ENCODE results near the gene ERFE. TPM values are rescaled to one million over a fixed set of nuclear protein-coding genes. Genes with fewer than 3 reads are reported as not detected.

The ERFE gene
- total and polyA plus RNA-seq, 9 of the 15 experiments (the other 6 are each of a cell fraction or from before 2014, with no cell fraction given), result 0.55 to 8.2 (median 3.7) TPM

DNA sequence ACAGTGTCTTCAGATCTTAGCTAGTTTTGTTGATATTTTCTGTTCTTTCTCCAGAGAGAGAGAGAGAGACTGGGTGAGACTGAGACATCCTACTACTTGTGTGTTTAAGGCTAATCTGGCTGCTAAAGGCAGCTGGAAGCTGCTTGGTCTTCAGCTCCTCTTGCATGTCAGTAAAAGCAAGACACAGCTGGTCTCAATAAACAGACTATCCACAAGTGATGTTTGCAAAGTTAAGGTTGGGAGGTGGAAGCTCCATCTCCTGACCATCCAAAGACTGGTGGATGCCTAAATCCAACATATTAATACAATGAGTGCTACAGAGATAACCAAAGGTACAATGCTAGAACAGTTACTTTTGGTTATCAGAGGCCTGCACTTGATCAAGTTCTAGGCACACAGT lies 17.8 kb downstream of the ERFE start:
- H3K9me1 ChIP-seq (ENCODE audit: control insufficient read depth, insufficient read depth, low read length), result no peaks in the 10 kb centered on the region
- intact Hi-C loops (cut with micrococcal nuclease), result no loop called here
- no peak overlapping the region for H3K27ac ChIP-seq (ENCODE audit: extremely low read depth, low read depth, low read length)
- no peak overlapping the region for H2AFZ ChIP-seq (ENCODE audit: low read depth, low read length)
- TF ChIP-seq, protein P1, sequence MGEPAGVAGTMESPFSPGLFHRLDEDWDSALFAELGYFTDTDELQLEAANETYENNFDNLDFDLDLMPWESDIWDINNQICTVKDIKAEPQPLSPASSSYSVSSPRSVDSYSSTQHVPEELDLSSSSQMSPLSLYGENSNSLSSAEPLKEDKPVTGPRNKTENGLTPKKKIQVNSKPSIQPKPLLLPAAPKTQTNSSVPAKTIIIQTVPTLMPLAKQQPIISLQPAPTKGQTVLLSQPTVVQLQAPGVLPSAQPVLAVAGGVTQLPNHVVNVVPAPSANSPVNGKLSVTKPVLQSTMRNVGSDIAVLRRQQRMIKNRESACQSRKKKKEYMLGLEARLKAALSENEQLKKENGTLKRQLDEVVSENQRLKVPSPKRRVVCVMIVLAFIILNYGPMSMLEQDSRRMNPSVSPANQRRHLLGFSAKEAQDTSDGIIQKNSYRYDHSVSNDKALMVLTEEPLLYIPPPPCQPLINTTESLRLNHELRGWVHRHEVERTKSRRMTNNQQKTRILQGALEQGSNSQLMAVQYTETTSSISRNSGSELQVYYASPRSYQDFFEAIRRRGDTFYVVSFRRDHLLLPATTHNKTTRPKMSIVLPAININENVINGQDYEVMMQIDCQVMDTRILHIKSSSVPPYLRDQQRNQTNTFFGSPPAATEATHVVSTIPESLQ (CRISPR knock-in tag; IDR thresholded peaks at IDR 0.05), result no peak
- no peak for TF ChIP-seq ZNF274 (IDR thresholded peaks at IDR 0.05; ENCODE audit: borderline replicate concordance, low read depth, low read length)
- no peak for TF ChIP-seq ZNF778 (CRISPR knock-in tag; IDR thresholded peaks at IDR 0.05)
- no peak for TF ChIP-seq GATAD2B (IDR thresholded peaks at IDR 0.05; ENCODE audit: borderline replicate concordance)
- no peak for TF ChIP-seq KDM2B (CRISPR knock-in tag; IDR thresholded peaks at IDR 0.05)
- TF ChIP-seq NR2C1 (IDR thresholded peaks at IDR 0.05), result no peak
- TF ChIP-seq NR2C1 (tag; IDR thresholded peaks at IDR 0.05), result no peak
- no peak for FAIRE-seq
- no peak overlapping the region for H3K4me2 ChIP-seq (ENCODE audit: insufficient read depth, low read length)
- H3K4me3 ChIP-seq, result no peak overlapping the region
- CTCF ChIA-PET (ENCODE audit: low intra/inter-chr PET ratio), result no interaction called here
- peaks cover 0 to 3% of the 10 kb centered on the region in 2 experiments; a peak in 1 of 5 replicates for H3K4me1 ChIP-seq (replicated peaks in 1 of 2; ENCODE audit: control insufficient read depth in 2 of 2, insufficient read depth in 2 of 2, low read length in 2 of 2)
- no peaks in the 10 kb centered on the region; the same call in 2 of the 3 replicates for H3K79me2 ChIP-seq (ENCODE audit: control insufficient read depth, insufficient read depth, low read length)
- no peaks in the 10 kb centered on the region for H3K27me3 ChIP-seq (ENCODE audit: control insufficient read depth in 2 of 2, insufficient read depth in 2 of 2, low read length in 2 of 2)
- H3K9ac ChIP-seq (ENCODE audit: insufficient read depth in 1 of 2, low read depth in 2 of 2, low read length in 2 of 2), result no peak overlapping the region
- peaks cover 83% of the 10 kb centered on the region; the same call in 2 of the 3 replicates for H3K36me3 ChIP-seq (ENCODE audit: control insufficient read depth, insufficient read depth, low read length)
- no peak for ATAC-seq
- POLR2A ChIA-PET, result interaction anchor here (0.7 to 1.1 kb wide), 4 partner anchors 9 to 18 kb away, joined by 3 to 6 read pairs (median 3); partner anchors contain the start of gene ERFE
- no peaks in the 10 kb centered on the region for H4K20me1 ChIP-seq (replicated peaks; ENCODE audit: control insufficient read depth, insufficient read depth, low read length)
- no peak for DNase-seq (ENCODE audit: extremely low read depth in 1 of 4, low spot score in 3 of 4)
- in situ Hi-C loops (cut with MboI), result no loop called here
- no TSS peak for BruUV-seq (replicated peaks)
- no peaks in the 10 kb centered on the region for H3K9me3 ChIP-seq (replicated peaks; ENCODE audit: control insufficient read depth, insufficient read depth, low read depth, low read length)

Data from K562 (cell line).